Endothelial cell of umbilical vein (primary cell): ENCODE results near the gene HMX2.

ENCODE experiments used
- EZH2 ChIP-seq: IDR thresholded peaks from 2 replicates; pipeline ENCODE4 v1.6.1; 2012; ENCODE audit warnings: borderline replicate concordance, low read depth, mild to moderate bottlenecking, moderate library complexity, low read length, inconsistent platforms; ENCODE audit not compliant: severe bottlenecking
- FOS ChIP-seq: IDR thresholded peaks from 2 replicates; pipeline ENCODE4 v1.6.1; 2011; ENCODE audit warnings: mild to moderate bottlenecking, low read length, moderate library complexity, borderline replicate concordance; ENCODE audit not compliant: insufficient read depth
- GATA2 ChIP-seq: IDR thresholded peaks from 2 replicates; pipeline ENCODE4 v1.7.0; 2011; ENCODE audit warnings: low read depth, mild to moderate bottlenecking, moderate library complexity, mixed read lengths, low read length; ENCODE audit not compliant: insufficient read length, insufficient read depth
- JUN ChIP-seq: IDR thresholded peaks from 2 replicates; pipeline ENCODE4 v1.6.1; 2011; ENCODE audit warnings: borderline replicate concordance, low read depth; ENCODE audit not compliant: insufficient read length, insufficient read depth
- POLR2A ChIP-seq: IDR thresholded peaks from 2 replicates; pipeline ENCODE4 v1.6.1; 2012; ENCODE audit warnings: low read depth, mild to moderate bottlenecking, control low read depth, low read length
- POLR2AphosphoS5 ChIP-seq: IDR thresholded peaks from 2 replicates; pipeline ENCODE4 v1.6.1; 2012; ENCODE audit warnings: low read depth, mild to moderate bottlenecking, control low read depth, low read length, moderate library complexity; ENCODE audit not compliant: insufficient read depth
- TF ChIP-seq, protein P1 (sequence below), 2 donors: IDR thresholded peaks; 1 replicate in 1 of 2; 2 replicates in 1 of 2; pipeline ENCODE4 v1.5.1; 2011; ENCODE audit warnings: low read length in 2 of 2, mild to moderate bottlenecking in 2 of 2, moderate library complexity in 2 of 2, control low read depth in 1 of 2, inconsistent platforms in 1 of 2, low read depth in 1 of 2; ENCODE audit not compliant: insufficient read depth in 1 of 2; ENCODE audit errors: extremely low read depth in 1 of 2
- TF ChIP-seq, protein P2 (sequence below): IDR thresholded peaks from 2 replicates; pipeline ENCODE4 v1.6.1; 2011; ENCODE audit not compliant: insufficient read depth, insufficient read length

DNA sequence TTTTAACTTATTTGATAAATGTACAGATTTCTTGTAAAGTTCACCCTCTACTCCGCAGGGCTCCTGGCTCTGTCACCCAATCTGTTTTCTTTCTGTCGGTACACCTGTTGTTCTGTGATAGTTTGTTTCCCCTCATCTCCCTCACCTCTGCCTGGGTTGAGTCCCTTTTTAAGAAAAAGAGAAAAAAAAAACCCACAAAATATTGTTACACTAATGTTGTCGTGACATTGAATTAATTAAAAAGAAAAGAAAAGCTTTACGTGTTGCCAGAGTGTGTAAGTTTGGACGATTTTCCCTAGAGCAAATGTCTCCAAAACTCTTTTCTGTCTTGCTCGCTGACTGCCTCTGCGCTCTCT is 8.8 kb upstream of the HMX2 start:
- TF ChIP-seq POLR2AphosphoS5: no peak
- TF ChIP-seq, protein P1, sequence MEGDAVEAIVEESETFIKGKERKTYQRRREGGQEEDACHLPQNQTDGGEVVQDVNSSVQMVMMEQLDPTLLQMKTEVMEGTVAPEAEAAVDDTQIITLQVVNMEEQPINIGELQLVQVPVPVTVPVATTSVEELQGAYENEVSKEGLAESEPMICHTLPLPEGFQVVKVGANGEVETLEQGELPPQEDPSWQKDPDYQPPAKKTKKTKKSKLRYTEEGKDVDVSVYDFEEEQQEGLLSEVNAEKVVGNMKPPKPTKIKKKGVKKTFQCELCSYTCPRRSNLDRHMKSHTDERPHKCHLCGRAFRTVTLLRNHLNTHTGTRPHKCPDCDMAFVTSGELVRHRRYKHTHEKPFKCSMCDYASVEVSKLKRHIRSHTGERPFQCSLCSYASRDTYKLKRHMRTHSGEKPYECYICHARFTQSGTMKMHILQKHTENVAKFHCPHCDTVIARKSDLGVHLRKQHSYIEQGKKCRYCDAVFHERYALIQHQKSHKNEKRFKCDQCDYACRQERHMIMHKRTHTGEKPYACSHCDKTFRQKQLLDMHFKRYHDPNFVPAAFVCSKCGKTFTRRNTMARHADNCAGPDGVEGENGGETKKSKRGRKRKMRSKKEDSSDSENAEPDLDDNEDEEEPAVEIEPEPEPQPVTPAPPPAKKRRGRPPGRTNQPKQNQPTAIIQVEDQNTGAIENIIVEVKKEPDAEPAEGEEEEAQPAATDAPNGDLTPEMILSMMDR (IDR thresholded peaks at IDR 0.05; ENCODE audit: extremely low read depth in 1 of 2, insufficient read depth in 1 of 2, low read depth in 1 of 2, low read length in 2 of 2): no peak
- no peak for TF ChIP-seq GATA2
- TF ChIP-seq POLR2A: no peak
- no peak for TF ChIP-seq EZH2
- TF ChIP-seq, protein P2, sequence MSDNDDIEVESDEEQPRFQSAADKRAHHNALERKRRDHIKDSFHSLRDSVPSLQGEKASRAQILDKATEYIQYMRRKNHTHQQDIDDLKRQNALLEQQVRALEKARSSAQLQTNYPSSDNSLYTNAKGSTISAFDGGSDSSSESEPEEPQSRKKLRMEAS: no peak
- TF ChIP-seq FOS: no peak
- no peak for TF ChIP-seq JUN
